ENCODE measurements around the gene CHD2.

DNA sequence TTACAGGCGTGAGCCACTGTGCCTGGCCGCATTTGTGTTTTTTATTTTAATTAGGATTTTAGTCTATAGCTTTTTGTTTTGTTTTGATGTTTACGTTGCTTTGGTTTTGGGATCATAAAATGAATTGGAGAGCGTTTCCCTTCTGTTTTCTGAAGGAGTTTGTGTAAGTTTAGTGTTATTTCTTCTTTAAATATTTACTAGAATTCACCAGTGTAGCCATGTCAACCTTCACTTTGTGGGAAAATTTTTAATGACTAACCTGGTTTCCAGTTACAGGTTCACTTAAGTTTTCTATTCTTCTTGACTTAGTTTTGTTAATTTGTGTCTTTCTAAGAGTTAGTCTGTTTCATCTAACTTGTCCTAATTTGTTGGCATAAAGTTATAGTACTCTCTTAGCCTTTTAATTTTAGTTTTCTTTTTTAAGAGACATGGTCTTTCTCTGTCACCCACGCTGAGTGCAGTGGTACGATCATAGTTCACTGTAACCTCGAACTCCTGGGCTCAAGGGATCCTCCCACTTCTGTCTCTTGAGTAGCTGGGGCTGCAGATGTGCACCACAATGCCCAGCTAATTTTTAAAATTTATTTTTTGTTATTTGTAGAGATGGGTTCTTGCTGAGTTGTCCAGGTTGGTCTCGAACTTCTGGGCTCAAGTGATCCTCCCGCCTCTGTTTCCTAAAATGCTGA lies 61.0 kb downstream of the CHD2 start:
- TF ChIP-seq, protein P1, sequence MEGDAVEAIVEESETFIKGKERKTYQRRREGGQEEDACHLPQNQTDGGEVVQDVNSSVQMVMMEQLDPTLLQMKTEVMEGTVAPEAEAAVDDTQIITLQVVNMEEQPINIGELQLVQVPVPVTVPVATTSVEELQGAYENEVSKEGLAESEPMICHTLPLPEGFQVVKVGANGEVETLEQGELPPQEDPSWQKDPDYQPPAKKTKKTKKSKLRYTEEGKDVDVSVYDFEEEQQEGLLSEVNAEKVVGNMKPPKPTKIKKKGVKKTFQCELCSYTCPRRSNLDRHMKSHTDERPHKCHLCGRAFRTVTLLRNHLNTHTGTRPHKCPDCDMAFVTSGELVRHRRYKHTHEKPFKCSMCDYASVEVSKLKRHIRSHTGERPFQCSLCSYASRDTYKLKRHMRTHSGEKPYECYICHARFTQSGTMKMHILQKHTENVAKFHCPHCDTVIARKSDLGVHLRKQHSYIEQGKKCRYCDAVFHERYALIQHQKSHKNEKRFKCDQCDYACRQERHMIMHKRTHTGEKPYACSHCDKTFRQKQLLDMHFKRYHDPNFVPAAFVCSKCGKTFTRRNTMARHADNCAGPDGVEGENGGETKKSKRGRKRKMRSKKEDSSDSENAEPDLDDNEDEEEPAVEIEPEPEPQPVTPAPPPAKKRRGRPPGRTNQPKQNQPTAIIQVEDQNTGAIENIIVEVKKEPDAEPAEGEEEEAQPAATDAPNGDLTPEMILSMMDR (IDR thresholded peaks at IDR 0.05), result no peak
- TF ChIP-seq POLR2A (IDR thresholded peaks at IDR 0.05) (no peak), EP300 (IDR thresholded peaks at IDR 0.05) (no peak), POLR2AphosphoS5 (IDR thresholded peaks at IDR 0.05) (no peak)
